ENCODE measurements around the gene CDK12. TPM values are rescaled to one million over a fixed set of nuclear protein-coding genes. Genes with fewer than 3 reads are reported as not detected.

Gene CDK12
- polyA plus RNA-seq, 1 of the 3 experiments (the other 2 are of a cell fraction): 11.6 TPM

DNA sequence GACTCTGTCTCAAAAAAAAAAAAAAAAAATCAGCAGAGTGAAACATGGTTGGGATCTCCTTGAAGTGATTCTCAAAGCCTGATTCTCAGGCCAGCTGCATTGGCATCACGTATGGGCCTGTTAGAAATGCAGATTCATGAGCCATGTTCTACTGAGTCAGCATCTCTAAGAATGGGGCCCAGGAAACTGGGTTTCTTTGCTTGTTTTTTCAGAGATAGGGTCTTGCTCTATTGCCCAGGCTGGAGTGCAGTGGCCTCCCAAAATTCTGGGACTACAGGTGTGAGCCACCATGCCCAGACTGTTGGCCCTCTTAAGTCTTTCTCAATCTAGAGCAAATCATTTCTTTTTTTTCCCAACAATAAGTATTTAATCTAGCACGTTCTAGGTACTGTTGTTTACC is 47.7 kb downstream of the CDK12 start:
- no peaks in the 10 kb centered on the region for H3K4me1 ChIP-seq (ENCODE audit: control insufficient read depth in 1 of 2, insufficient read depth in 2 of 2, low read depth in 1 of 2, low read length in 1 of 2)
- CTCF ChIA-PET: interaction anchor here (0.6 to 1.1 kb wide), 2 partner anchors 20 to 39 kb away, joined by 3 read pairs; no protein-coding TSS in a partner anchor
- WGBS (ENCODE audit: low lambda C conversion rate): 96% methylated on average over 2 of the region's 2 CpGs
- H3K9ac ChIP-seq: no peak overlapping the region
- peaks cover 46 to 68% of the 10 kb centered on the region in 2 experiments for H3K36me3 ChIP-seq (replicated peaks in 1 of 2; ENCODE audit: control insufficient read depth in 1 of 2, insufficient read depth in 2 of 2, low read length in 1 of 2)
- no peaks in the 10 kb centered on the region for H3K27me3 ChIP-seq (ENCODE audit: insufficient read depth)
- no peak overlapping the region for H2AFZ ChIP-seq (ENCODE audit: low read depth)
- H3K9me2 ChIP-seq: no peaks in the 10 kb centered on the region
- no peak overlapping the region for H3K4me2 ChIP-seq
- POLR2A ChIA-PET: no interaction called here
- DNase-seq: no peak
- H3K9me3 ChIP-seq: no peaks in the 10 kb centered on the region
- no peak overlapping the region for H3K27ac ChIP-seq (ENCODE audit: low read depth in 2 of 2, low read length in 1 of 2)
- H4K20me1 ChIP-seq (ENCODE audit: insufficient read depth): no peaks in the 10 kb centered on the region
- H3F3A ChIP-seq (replicated peaks; ENCODE audit: insufficient read depth): peaks cover 12% of the 10 kb centered on the region
- H3K79me2 ChIP-seq (ENCODE audit: insufficient read depth): peaks cover 10% of the 10 kb centered on the region; the same call in 1 of the 2 replicates
- no peak for TF ChIP-seq POLR2AphosphoS5 (IDR thresholded peaks at IDR 0.05; ENCODE audit: low read depth, low read length)
- H3K4me3 ChIP-seq (ENCODE audit: low read depth in 2 of 2, low read length in 1 of 2): no peak overlapping the region

- 92% methylated on average over 3 of the region's 3 CpGs for WGBS (ENCODE audit: low lambda C conversion rate)
These were observed 52.0 kb downstream of the CDK12 start for GRCh38 chr17:39513309-39513708.

More at GRCh38 chr17:39513309-39513708, 52.0 kb downstream of the CDK12 start:
- Histone ChIP-seq H3K27me3 (ENCODE audit: insufficient read depth) (no peaks in the 10 kb centered on the region), H3K9me2 (no peaks in the 10 kb centered on the region), H3K4me1 (ENCODE audit: control insufficient read depth in 1 of 2, insufficient read depth in 2 of 2, low read depth in 1 of 2, low read length in 1 of 2) (no peaks in the 10 kb centered on the region), H3K36me3 (replicated peaks in 1 of 2; ENCODE audit: control insufficient read depth in 1 of 2, insufficient read depth in 2 of 2, low read length in 1 of 2) (peaks cover 58 to 82% of the 10 kb centered on the region in 2 experiments), H3K4me3 (ENCODE audit: low read depth in 2 of 2, low read length in 1 of 2) (no peak overlapping the region), H3K4me2 (no peak overlapping the region), H3K27ac (ENCODE audit: low read depth in 2 of 2, low read length in 1 of 2) (no peak overlapping the region), H2AFZ (ENCODE audit: low read depth) (no peak overlapping the region), H3K79me2 (ENCODE audit: insufficient read depth) (peaks cover 5% of the 10 kb centered on the region; the same call in 1 of the 2 replicates), H4K20me1 (ENCODE audit: insufficient read depth) (no peaks in the 10 kb centered on the region), H3K9ac (no peak overlapping the region), H3K9me3 (no peaks in the 10 kb centered on the region), H3F3A (replicated peaks; ENCODE audit: insufficient read depth) (peaks cover 29% of the 10 kb centered on the region)
- TF ChIP-seq EZH2phosphoT487 (IDR thresholded peaks at IDR 0.05; ENCODE audit: borderline replicate concordance, low read depth): no peak
- no peak for TF ChIP-seq MAX (IDR thresholded peaks at IDR 0.05; ENCODE audit: low read depth)
- TF ChIP-seq, protein P1, sequence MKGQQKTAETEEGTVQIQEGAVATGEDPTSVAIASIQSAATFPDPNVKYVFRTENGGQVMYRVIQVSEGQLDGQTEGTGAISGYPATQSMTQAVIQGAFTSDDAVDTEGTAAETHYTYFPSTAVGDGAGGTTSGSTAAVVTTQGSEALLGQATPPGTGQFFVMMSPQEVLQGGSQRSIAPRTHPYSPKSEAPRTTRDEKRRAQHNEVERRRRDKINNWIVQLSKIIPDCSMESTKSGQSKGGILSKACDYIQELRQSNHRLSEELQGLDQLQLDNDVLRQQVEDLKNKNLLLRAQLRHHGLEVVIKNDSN (IDR thresholded peaks at IDR 0.05; ENCODE audit: borderline replicate concordance, low read depth): no peak
- no peak for TF ChIP-seq MXI1 (IDR thresholded peaks at IDR 0.05; ENCODE audit: low read depth, low read length)
- TF ChIP-seq SMC3 (IDR thresholded peaks at IDR 0.05; ENCODE audit: low read depth, low read length): no peak
- TF ChIP-seq RCOR1 (IDR thresholded peaks at IDR 0.05; ENCODE audit: low read length): no peak
- no peak for TF ChIP-seq NRF1 (IDR thresholded peaks at IDR 0.05; ENCODE audit: low read depth, low read length)
- TF ChIP-seq FOSL2 (IDR thresholded peaks at IDR 0.05; ENCODE audit: borderline replicate concordance, low read depth): no peak
- no peak for TF ChIP-seq EP300 (IDR thresholded peaks at IDR 0.05; ENCODE audit: borderline replicate concordance in 1 of 2, low read depth in 1 of 2, low read length in 1 of 2)
- no peak for TF ChIP-seq REST (IDR thresholded peaks at IDR 0.05; ENCODE audit: low read depth, low read length)
- no peak for TF ChIP-seq JUND (IDR thresholded peaks at IDR 0.05)
- no peak for TF ChIP-seq FOXM1 (IDR thresholded peaks at IDR 0.05; ENCODE audit: low read depth)
- TF ChIP-seq CHD2 (IDR thresholded peaks at IDR 0.05; ENCODE audit: low read length, partially characterized antibody): no peak
- TF ChIP-seq YY1 (IDR thresholded peaks at IDR 0.05; ENCODE audit: low read depth): no peak
- no peak for TF ChIP-seq RFX5 (IDR thresholded peaks at IDR 0.05; ENCODE audit: low read length)
- TF ChIP-seq RXRA (IDR thresholded peaks at IDR 0.05; ENCODE audit: borderline replicate concordance, low read depth): no peak
- TF ChIP-seq, protein P2, sequence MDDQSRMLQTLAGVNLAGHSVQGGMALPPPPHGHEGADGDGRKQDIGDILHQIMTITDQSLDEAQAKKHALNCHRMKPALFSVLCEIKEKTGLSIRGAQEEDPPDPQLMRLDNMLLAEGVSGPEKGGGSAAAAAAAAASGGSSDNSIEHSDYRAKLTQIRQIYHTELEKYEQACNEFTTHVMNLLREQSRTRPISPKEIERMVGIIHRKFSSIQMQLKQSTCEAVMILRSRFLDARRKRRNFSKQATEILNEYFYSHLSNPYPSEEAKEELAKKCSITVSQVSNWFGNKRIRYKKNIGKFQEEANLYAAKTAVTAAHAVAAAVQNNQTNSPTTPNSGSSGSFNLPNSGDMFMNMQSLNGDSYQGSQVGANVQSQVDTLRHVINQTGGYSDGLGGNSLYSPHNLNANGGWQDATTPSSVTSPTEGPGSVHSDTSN (IDR thresholded peaks at IDR 0.05): no peak
- CTCF ChIA-PET: interaction anchor here (3.0 kb wide), 1 partner anchor 109 kb away, joined by 10 read pairs; no protein-coding TSS in a partner anchor
- no peak for DNase-seq
- POLR2A ChIA-PET: interaction anchor here (0.5 kb wide), 1 partner anchor 40 kb away, joined by 4 read pairs; no protein-coding TSS in a partner anchor

All from SK-N-SH (cell line).